Endometrial microvascular endothelial cells (primary cell): ENCODE measurements around the gene SH2D4B. TPM values are rescaled to one million over a fixed set of nuclear protein-coding genes. Genes with fewer than 3 reads are reported as not detected.

Source experiments
- in situ Hi-C: cut with HindIII; loops from 2 replicates; pipeline ENCODE4 v1.10.0; 2017; ENCODE audit warnings: low sequenced_read_pairs, low pct_unique_long_range_greater_than_20kb; ENCODE audit errors: inconsistent ontology term
- total RNA-seq: library from RNA; depleted of rRNA; stranded (reverse); fragments of >200 nt; gene quantifications from one replicate; pipeline ENCODE4 v1.2.3, GENCODE V29; 2015; ENCODE audit errors: inconsistent ontology term

Gene SH2D4B
- total RNA-seq, 1 donor from 2014 or later, result not detected

- in situ Hi-C loops, result no loop called here
These were observed 33.6 kb downstream of the SH2D4B start for GRCh38 chr10:80571352-80571751.

GRCh38 chr10:80579181-80579763 lies 41.6 kb downstream of the SH2D4B start:
- in situ Hi-C loops, result no loop called here

- in situ Hi-C loops, result no loop called here
These were observed 42.3 kb downstream of the SH2D4B start for GRCh38 chr10:80579849-80580637.

DNA sequence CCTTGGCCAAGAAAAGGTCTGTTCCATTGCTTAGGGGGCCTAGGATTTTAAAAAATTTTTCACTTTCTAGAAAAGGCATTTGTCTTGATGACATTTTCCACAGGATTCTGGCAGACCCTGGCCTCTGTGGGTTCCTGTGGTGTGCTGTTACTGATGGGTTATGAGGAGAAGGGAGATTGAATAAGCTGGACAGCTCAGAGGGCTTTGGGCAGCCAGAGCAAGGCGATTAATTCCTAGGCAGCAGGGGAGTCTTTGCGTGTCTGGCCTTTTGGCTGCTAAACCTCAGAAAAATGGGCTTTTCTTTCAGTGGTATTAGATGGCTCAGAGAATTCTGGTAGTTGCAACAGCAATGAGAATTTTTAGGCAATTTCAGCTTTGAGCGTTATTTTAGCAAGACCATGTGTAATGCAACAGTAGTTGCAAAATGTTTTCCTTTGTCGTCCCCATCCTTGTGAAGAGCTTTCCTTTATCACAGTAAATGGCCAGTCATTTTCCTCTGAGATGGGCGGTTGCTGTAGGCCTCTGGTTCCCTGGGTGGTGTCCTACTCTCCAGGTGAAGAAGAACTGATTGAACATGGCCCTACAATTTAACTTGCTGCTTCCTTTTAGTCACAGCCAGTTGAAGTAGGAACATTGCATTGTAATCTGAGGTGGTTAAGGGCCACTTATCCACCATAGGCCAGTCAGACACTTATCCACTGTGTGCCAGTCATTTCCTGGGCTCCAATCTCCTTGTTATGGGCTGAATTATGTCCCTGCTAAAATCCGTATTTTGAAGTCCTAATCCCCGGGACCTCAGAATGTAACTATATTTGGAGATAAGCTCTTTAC lies 43.2 kb downstream of the SH2D4B start:
- in situ Hi-C loops, result no loop called here

DNA sequence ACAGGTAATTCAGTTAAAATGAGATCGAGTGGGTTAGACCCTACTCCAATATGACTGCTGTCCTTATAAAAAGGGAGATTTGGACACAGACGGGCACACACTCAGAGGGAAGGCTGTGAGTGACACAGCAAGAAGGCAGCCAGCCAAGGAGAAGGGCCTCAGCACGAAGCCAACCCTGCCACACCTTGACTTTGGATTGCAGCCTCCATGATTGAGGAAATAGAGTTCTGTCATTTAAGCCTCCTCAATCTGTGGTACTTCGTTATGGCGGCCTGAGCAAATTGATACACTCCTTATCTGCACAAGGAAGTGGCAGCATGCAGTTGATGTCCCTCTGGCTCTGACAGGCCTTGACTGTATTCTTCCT lies 43.8 kb downstream of the SH2D4B start:
- in situ Hi-C loops, result no loop called here

DNA sequence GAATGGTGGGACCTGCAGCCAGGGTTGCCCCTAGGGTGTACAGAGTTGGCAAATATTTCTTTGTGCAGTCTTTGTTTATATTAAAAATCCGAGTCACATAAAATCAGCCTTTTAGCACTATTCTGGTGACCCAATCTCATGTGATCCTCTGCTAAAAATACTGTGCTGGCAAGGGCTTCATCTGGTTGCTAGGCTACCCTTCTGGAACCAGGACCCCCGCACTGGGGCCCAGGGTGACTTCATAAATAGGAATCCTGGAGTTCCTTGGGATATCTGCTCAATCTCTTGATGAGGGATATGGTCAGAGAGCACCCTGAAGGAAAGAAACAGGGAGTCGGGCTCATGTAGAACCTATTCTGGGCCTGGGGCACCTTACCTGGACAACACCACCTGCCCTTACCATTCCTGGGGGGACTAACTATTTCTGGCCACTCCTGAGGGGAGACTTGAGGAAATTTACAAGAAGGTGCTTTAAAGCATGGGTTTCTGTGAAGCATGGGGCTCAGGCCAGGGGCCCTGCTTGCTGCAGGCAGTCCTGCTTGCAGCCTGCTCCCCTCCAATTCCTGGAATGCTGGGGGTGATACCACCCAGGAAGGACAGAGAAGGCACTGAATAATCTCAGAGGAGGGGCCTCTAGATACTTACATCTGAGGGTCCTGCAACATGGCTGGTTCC lies 44.7 kb downstream of the SH2D4B start:
- in situ Hi-C loops, result no loop called here

DNA sequence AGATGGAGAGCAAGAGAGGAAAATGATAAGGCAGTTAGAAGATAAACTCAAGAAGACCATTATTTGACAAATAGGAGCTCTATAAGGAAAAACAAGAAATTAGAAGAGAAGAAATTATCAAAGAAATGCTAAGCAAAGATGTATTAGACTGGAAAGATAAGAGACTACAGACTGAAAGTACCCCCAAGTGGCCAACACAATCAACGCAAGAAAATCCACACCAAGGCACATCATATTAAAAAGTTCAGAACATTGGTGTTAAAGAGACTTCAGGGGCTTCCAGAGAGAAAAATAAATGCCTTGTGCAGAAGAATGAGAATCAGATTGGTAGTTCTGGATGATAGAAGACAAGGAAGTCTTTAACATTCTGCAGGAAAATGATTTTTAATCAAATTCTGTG lies 46.0 kb downstream of the SH2D4B start:
- in situ Hi-C loops, result no loop called here

DNA sequence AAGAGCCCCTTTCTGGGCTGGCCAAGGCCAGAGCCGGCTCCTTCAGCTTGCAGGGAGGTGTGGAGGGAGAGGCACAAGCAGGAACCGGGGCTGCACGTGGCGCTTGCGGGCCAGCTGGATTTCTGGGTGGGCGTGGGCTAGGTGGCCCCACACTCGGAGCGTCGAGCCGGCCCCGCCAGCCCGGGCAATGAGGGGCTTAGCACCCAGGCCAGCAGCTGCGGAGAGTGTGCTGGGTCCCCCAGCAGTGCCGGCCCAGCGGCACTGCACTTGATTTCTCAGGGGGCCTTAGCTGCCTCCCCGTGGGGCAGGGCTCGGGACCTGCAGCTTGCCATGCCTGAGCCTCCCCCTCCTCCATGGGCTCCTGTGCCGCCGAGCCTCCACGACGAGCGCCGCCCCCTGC lies 48.1 kb downstream of the SH2D4B start:
- in situ Hi-C loops, result no loop called here

DNA sequence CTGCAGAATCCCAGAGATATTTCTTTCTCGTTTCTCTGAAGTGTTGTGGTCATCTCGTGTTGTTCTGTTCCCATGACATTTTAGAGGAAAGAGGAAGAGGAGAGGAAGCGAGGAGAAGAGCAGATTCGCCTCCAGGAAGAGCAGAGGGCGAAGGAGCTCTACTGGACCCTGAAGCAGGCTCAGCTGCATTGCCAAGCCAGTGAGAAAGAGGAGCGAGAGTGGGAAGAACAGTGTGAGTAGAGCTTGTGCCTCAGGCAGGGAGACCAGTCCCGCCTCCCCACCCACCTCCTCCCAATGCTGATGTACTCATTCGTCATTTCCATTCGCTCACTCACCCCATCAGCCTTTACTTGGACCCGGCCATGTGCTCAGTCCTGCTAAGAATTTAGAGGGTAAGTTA lies 50.8 kb downstream of the SH2D4B start:
- in situ Hi-C loops, result no loop called here

- in situ Hi-C loops, result no loop called here
These were observed 52.1 kb downstream of the SH2D4B start for GRCh38 chr10:80589726-80590373.

- in situ Hi-C loops, result no loop called here
These were observed 53.0 kb downstream of the SH2D4B start for GRCh38 chr10:80590585-80591125.

DNA sequence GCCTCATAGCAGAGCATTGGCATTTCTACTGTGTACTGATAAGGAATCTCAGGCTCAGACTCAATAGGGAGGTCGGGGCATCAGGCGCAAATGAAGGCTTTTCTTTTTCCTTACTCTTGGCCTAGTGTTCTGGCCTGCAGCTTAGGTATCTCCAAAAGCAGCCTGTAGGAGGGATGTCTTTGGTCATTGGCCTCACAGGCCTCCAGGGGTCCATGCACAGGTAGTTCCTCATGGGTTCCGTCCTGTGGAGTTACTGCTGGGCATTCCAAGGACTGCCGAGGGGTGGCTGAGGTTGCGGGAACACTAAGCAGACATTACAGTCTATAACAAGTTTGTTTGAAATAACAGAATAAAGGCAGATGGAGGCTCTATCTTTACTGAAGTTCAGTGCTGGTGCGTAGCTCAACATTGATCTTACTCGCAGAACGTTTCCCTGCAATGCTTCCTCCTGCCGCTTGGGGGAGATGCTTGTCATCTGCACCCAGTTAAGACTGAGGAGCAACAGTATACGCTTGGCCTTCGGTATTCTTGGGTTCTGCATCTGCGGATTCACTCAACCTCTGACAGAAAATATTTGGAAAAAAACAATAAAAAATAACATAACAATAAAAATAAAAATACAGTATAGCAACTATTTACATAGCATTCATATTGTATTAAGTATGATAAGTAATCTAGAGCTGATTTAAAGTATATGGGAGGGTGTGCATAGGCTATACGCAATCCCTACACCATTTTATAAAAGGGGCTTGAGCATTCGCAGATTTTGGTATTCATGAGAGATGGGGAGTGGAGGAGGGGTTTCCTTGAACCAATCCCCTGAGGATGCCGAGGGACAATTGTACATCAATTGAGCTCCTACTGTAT lies 58.9 kb downstream of the SH2D4B start:
- in situ Hi-C loops, result no loop called here

- in situ Hi-C loops, result no loop called here
These were observed 60.5 kb downstream of the SH2D4B start for GRCh38 chr10:80598084-80598798.

DNA sequence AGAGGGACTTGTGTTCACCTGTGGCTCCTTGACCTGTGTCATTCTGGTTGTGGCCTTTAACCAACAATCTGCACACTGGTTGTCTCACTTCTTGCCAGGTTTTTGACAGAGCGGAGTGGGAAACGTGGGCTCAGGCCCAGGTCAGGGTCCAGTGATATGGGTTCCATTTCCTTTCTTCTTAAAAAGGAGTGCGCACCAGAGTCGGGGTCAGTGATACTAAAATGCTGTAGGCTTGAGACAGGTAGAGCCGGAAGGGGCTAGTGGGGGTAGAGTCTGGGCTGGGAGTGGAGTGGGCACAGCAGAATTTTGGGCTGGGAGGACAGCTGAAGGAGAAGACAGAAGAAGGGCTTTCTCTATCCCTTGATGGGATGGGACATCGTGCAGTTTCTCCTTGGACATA lies 61.2 kb downstream of the SH2D4B start:
- in situ Hi-C loops, result no loop called here

DNA sequence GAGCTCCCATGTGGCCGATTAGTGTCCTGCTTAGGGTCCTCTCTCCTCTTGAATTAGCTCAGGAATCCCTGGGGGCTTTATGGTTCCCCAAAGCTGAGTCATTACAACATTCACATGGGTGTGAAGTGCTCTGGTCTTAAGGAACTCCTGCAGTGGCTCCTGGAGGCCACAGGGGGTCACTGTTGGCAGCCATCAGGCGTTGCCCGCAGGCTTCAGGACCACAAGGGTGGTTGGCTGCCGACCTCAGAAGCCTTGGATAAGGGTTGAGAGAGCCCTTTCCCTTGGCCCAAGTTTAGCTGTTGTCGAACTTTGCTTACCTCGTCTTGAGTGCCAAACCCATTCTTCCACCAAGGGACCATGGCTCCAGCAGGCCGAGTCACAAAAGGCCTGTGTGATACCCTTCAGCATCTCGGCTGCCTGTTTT lies 61.7 kb downstream of the SH2D4B start:
- in situ Hi-C loops, result no loop called here

DNA sequence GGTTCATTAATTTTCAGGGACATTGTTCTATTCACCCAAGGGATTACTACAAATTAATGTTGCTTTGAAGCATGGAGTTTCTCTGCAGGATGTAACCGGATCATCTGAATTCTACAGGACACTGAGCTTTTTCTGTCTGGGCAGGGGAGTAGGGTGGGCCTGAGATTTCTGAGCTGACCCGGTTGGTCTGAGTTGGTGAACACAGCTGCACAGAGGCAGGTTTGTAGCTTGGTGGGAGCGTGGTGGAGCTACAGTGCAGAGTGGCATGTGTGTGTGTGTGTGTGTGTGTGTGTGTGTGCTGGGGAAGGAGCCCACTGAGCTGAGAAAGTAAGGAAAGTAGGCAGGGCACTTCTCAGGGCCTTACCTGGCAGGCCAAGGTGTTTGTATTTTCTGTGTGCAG lies 62.6 kb downstream of the SH2D4B start:
- in situ Hi-C loops, result no loop called here

- in situ Hi-C loops, result no loop called here
These were observed 65.2 kb downstream of the SH2D4B start for GRCh38 chr10:80602881-80603280.
